ENCODE data around the gene ACTR5. TPM values are rescaled to one million over a fixed set of nuclear protein-coding genes. Genes with fewer than 3 reads are reported as not detected.
A peak's percentile ranks its signal among the peaks of the same experiment; 100 is the strongest.
"Not testable (repeated sequence)": the region's sequence is repeated elsewhere in the genome, so short reads cannot be mapped to it uniquely, and the experiment has no call there.

The ACTR5 gene
- total RNA-seq, 4 donors from 2014 or later = 8.9 to 15.0 (median 12.2) TPM

- Histone ChIP-seq H3K9me3 (no peaks in the 10 kb centered on the region), H3K4me3 (no peak overlapping the region), H3K27ac (no peak overlapping the region), H3K4me1 (no peaks in the 10 kb centered on the region), H3K36me3 (no peaks in the 10 kb centered on the region), H3K27me3 (no peaks in the 10 kb centered on the region)
- DNase-seq (ENCODE audit: low spot score in 2 of 2) = no peak
- TF ChIP-seq CTCF (IDR thresholded peaks at IDR 0.05) (no peak), EP300 (IDR thresholded peaks at IDR 0.05) (no peak), POLR2AphosphoS5 (IDR thresholded peaks at IDR 0.05) (no peak), POLR2A (IDR thresholded peaks at IDR 0.05) (no peak)
- WGBS = 97% methylated on average over 5 of the region's 7 CpGs
These were observed 39.6 kb downstream of the ACTR5 start for GRCh38 chr20:38787870-38788269.

DNA sequence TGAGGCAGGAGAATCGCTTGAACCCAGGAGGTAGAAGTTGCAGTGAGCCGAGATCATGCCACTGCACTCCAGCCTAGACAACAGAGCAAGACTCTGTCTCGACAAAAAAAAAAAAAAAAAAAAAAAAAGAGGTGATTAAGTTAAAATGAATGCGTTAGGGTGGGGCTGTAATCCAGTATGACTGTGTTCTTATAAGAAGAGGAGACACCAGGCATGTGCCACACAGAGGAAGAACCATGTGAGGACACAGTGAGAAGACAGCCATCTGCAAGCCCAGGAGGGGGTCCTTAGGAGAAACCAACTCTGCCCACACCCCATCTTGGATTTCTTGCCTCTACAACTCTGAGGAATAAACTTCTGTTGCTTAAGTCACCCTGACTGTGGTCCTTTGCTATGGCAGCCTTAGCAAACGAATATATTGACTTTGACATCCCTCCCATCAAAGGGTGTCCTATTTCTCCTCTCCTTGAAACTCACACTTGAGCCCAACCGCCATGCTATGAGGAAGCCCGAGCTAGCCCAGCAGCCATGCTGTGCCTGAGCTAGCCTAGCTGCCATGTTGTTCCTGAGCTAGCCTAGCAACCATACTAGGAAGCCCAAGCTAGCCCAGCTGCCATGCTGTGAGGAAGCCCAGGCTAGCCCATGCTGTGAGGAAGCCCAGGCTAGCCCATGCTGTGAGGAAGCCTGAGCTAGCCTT is 41.4 kb downstream of the ACTR5 start:
- Histone ChIP-seq H3K27me3 (no peaks in the 10 kb centered on the region), H3K4me1 (no peaks in the 10 kb centered on the region), H3K27ac (no peak overlapping the region), H3K4me3 (no peak overlapping the region), H3K9me3 (no peaks in the 10 kb centered on the region), H3K36me3 (no peaks in the 10 kb centered on the region)
- TF ChIP-seq POLR2AphosphoS5 (IDR thresholded peaks at IDR 0.05) (no peak), EP300 (IDR thresholded peaks at IDR 0.05) (no peak), POLR2A (IDR thresholded peaks at IDR 0.05) (no peak), CTCF (IDR thresholded peaks at IDR 0.05) (no peak)
- DNase-seq (ENCODE audit: low spot score in 2 of 2) = no peak
- WGBS = 71% methylated on average over 7 of the region's 7 CpGs

DNA sequence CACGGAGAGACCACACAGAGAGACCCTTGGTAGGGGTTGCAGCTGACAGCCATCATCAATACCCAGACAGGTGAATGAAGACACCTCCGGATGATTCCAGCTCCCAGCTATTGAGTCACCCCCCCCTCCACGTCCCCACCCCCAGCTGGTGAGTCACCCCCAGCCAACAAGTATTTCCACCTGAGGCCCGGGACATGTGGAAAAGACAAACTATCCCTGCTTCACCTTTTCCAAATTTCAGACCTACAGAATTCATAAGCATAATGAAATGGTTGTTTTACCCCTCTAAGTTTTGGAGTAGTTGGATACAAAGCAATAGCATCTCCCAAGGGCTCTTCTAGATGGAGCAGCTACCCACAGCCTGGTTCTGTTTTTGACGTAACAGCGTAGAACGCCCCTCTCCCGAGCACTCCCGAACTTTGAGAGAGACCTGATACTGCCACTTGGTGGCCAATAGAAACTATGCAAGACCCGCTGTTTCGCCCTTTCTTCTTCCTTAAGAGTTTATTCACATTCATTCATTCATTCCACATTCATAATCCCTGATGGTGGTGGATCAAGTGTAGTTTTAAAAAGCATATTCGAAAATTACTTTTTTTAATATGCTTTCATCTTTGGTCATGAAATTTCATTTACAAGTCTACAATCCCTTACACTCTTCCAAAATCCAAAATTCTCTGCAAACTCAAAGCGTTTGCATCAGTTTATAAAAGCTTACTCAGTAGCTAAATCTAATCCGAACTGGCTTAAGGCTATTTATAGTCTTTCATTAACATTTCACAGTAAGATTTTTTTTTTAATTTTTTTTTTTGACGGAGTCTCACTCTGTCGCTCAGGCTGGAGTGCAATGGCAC is 42.2 kb downstream of the ACTR5 start:
- 34% methylated on average over 15 of the region's 16 CpGs for WGBS
- Histone ChIP-seq H3K27me3 (no peaks in the 10 kb centered on the region), H3K9me3 (no peaks in the 10 kb centered on the region), H3K4me3 (no peak overlapping the region), H3K27ac (no peak overlapping the region), H3K4me1 (no peaks in the 10 kb centered on the region), H3K36me3 (no peaks in the 10 kb centered on the region)
- no peak for DNase-seq (ENCODE audit: low spot score in 2 of 2)
- TF ChIP-seq POLR2AphosphoS5 (IDR thresholded peaks at IDR 0.05) = no peak
- TF ChIP-seq CTCF (IDR thresholded peaks at IDR 0.05) = peak; percentile 3 to 38

GRCh38 chr20:38791291-38791690 is 43.0 kb downstream of the ACTR5 start:
- TF ChIP-seq POLR2A (IDR thresholded peaks at IDR 0.05) = no peak
- no peak for TF ChIP-seq CTCF (IDR thresholded peaks at IDR 0.05)
- TF ChIP-seq EP300 (IDR thresholded peaks at IDR 0.05) = no peak
- no peak for TF ChIP-seq POLR2AphosphoS5 (IDR thresholded peaks at IDR 0.05)
- Histone ChIP-seq H3K27ac (no peak overlapping the region), H3K4me3 (no peak overlapping the region), H3K27me3 (no peaks in the 10 kb centered on the region), H3K4me1 (no peaks in the 10 kb centered on the region), H3K9me3 (no peaks in the 10 kb centered on the region), H3K36me3 (no peaks in the 10 kb centered on the region)
- DNase-seq (ENCODE audit: low spot score in 2 of 2) = no peak
- 85% methylated on average over 3 of the region's 3 CpGs for WGBS

DNA sequence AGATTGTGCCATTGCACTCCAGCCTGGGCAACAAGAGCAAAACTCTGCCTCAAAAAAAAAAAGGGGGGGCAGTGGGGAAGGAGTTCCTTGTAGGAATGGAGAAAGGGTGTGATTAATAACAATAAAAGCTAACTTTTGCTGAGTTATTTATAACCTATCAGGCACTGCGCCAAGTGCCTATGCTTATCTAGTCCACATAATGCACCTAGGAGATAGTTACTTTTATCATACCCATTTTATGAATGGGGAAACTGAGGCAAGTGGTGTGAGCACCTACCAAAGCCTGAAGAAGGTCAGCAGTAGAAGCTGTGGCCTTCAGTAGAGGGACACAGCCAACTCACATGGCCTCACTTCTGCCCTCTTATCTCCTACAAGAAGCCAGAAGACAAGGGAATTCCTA is 43.7 kb downstream of the ACTR5 start:
- no peak for TF ChIP-seq EP300 (IDR thresholded peaks at IDR 0.05)
- TF ChIP-seq CTCF (IDR thresholded peaks at IDR 0.05) = no peak
- no peak for TF ChIP-seq POLR2AphosphoS5 (IDR thresholded peaks at IDR 0.05)
- TF ChIP-seq POLR2A (IDR thresholded peaks at IDR 0.05) = no peak
- no peaks in the 10 kb centered on the region for H3K27me3 ChIP-seq
- H3K4me1 ChIP-seq = no peaks in the 10 kb centered on the region
- no peak for DNase-seq (ENCODE audit: low spot score in 2 of 2)
- no peaks in the 10 kb centered on the region for H3K9me3 ChIP-seq
- H3K36me3 ChIP-seq = no peaks in the 10 kb centered on the region
- no peak overlapping the region for H3K4me3 ChIP-seq
- H3K27ac ChIP-seq = no peak overlapping the region
- WGBS = 100% methylated on average over 1 of the region's 1 CpG

- 90% methylated on average over 5 of the region's 5 CpGs for WGBS
- H3K4me3 ChIP-seq; DNase-seq (ENCODE audit: low spot score in 2 of 2); H3K4me1 ChIP-seq; H3K27ac ChIP-seq; H3K36me3 ChIP-seq; H3K27me3 ChIP-seq; H3K9me3 ChIP-seq: not testable (repeated sequence)
These were observed 45.8 kb downstream of the ACTR5 start for GRCh38 chr20:38794057-38794456.
